ENCODE data around the gene RUNX1.
"Not testable (repeated sequence)": the region's sequence is repeated elsewhere in the genome, so short reads cannot be mapped to it uniquely, and the experiment has no call there.

The RUNX1 gene

DNA sequence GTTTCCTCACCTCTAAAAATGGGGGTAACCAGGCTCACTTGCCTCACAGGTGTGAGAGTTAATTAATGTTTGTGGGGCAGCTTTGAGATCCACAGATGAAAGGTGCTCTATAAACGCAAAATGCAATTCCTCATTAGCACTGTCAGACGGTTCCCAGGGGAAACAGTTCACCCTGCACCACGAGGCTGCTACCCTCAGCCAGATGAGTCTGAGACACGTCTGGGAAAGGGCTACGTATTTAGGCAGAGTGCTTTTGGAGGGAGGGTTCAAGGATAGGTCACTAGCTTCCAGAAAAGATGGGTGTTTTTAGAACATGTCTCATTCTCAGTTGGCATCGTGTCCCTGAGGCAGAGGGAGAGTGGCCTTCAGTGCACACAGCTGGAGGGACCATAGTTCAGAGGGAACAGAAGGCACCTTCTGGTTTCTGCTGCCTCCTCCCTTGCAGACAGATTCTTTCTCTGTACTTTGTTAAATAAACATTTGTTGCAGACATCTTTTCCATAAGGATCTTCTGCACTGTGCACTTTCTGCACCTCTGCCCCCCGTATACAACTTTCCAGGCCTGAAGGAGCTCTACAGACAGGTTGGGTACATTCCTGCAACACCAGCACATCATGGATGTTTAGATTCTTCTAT lies 240.4 kb downstream of the RUNX1 start:
- DNase-seq (ENCODE audit: low read depth, low spot score), result no peak

- peak; percentile 20 for DNase-seq (ENCODE audit: low read depth, low spot score)
These were observed 241.1 kb downstream of the RUNX1 start for GRCh38 chr21:34807881-34808568.

DNA sequence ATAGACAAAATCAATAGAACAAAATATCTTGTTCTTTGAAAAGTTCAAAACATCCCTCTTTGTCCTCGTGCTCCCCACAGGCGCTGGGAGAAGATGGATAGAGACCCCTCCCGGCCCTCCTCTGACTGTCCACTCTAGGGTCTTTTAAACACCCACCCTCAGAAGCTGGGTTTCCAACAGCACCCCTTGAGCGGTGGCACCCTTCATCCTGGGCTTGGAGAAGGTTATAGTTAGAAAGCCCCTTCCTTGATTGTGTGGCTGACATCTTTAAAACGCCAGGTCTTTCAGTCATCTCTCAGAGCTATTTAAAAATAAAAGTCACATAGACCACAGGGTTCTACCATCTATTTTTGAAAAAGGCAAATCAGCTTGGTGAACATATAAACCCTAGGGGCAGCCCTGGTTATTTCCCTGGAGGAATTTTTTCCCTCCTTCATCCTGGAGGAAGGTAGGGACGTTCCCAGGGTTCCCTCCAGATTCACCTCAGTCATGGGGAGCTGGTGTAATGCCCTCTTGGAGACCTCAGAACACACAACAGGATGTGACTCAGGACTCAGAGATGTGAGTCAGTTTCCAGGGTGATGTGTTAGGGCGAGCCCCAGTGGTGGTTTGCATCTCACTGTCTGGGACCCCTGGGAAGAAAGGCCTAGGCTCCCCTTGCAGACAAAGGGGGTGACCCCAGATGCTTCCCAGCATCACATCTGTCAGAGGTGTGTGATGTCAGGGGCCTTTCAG lies 241.8 kb downstream of the RUNX1 start:
- peak; percentile 39 for DNase-seq (ENCODE audit: low read depth, low spot score)

GRCh38 chr21:34806423-34806822 lies 242.7 kb downstream of the RUNX1 start:
- DNase-seq (ENCODE audit: low read depth, low spot score), result no peak

DNA sequence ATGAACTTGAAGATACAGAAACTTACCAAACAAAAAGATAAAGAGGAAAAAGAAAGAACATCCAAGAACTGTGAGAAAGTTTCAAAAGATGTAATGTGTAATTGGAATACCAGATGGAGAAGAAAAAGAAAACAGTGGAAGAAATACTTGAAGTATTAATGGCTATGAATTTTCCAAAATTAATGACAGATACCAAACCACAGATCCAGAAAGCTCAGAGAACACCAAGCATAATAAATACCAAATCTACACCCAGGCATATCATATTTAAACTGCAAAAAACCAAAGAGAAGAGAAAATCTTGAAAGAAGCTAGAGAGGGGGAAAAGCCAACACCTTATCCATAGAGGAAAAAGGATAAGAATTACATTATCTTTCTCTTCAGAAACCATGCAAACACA lies 243.9 kb downstream of the RUNX1 start:
- DNase-seq (ENCODE audit: low read depth, low spot score), result no peak

GRCh38 chr21:34804584-34804983 lies 244.5 kb downstream of the RUNX1 start:
- DNase-seq (ENCODE audit: low read depth, low spot score), result not testable (repeated sequence)

- DNase-seq (ENCODE audit: low read depth, low spot score), result no peak
These were observed 245.2 kb downstream of the RUNX1 start for GRCh38 chr21:34803782-34804370.

DNA sequence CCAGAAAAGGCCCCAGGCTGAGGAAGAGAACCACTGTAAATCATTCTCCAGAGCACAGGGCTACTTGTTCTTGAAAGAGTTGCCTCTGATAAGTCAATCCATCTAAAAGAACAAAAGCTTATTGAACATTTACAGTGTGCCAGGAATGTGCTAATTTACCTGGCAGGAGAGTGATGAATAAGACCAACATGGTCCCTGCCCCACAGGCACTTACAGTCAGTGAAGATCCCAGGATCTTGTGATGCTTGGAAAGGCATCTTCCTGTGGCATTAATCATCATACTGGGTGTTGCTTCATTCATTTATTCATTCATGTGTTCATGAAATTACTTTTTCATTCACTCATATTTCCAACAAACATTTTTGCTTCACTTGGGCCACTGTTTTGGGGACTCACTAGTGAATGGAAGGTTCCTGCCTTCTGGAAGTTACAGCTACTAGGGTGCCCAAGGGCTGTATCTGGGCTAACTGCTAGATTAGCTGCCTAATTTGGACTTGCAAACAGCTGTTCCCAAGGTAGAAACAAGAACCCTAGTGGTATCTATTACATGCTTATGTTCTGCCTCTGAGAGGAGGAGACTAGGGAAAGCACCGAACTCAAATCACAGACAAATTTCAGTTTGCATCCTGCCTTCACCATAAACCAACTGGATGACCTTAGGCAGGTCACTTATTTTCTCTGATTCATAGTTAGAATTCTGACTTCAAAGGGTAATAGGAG lies 246.8 kb downstream of the RUNX1 start:
- DNase-seq (ENCODE audit: low read depth, low spot score), result no peak

- no peak for DNase-seq (ENCODE audit: low read depth, low spot score)
These were observed 247.5 kb downstream of the RUNX1 start for GRCh38 chr21:34801519-34802132.

DNA sequence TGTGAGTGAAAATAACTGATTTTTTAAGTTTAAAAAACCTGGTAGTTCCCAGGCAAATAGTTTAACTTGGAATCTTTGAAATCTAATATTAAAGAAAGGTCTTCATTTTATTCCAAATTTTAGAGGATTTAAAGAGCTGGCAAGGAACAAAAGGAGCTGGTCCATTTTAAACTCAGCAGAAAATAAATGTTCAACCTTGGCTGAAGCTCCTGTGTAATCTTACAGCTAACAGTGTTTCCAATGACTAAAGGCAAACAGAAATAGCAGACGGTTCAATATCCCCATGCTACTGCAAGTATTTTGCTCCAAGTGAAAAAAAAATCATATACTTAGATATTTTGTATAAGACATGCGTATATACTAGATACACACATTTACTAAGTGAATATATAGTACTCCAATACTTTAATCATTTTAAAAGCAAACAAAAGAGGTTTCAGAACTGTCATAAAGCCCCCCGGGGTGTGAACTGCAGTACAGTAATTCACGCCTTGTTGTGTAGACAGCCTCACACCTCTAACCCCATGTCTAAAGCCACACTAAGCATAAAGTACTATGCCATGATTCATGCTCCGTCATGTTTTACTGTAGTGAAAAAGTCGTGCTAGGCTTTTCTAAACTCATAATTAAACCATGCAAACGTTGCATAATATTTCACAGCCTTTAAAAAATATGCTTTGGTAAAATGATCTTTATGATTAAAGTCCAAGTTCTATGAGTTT lies 248.1 kb downstream of the RUNX1 start:
- DNase-seq (ENCODE audit: low read depth, low spot score), result no peak

GRCh38 chr21:34799092-34799491 lies 250.0 kb downstream of the RUNX1 start:
- no peak for DNase-seq (ENCODE audit: low read depth, low spot score)

DNA sequence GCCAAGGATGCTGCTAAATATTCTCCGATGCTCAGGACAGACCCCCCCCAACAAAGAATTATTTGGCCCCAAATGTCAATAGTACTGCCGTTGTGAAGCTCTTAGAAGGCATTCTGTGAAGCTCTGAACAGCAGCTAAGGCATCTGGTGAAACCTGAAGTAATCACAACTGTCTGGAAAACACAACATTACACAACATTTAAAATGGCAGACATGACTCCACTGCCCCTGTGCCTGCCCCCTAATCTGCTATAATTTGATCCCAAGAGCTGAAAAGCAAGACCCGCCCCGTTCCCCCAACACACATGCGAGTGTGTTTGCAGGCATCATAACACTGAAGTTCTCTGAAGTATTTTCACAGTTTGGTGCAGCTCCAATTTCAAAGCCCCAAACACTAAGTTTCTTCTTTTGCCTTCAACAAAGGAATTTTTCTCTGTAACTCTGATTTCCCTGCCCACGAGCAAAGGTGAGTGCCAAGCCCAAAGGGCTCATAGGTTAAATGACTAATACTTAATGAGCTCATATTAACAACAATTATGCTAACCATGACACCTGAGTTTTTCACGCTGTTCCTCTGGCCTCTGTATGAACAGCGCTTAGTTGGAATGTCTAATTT lies 251.1 kb downstream of the RUNX1 start:
- no peak for DNase-seq (ENCODE audit: low read depth, low spot score)

DNA sequence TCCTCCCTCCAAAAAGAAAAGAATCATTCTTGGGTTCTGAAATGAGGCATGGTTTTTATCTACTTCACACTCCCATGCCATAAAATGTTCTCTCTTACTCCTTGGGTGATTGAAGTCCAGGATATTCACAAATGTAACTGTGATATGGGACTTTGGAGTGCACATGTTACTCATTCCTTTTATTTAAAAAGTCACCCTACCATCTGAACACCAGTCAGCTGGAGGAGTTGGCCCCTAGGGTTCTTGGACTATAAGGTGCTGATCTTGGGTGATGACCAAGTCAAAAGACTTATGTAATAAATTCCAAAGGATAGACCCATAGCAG lies 251.9 kb downstream of the RUNX1 start:
- no peak for DNase-seq (ENCODE audit: low read depth, low spot score)

GRCh38 chr21:34796518-34797200 lies 252.4 kb downstream of the RUNX1 start:
- DNase-seq (ENCODE audit: low read depth, low spot score), result no peak

- no peak for DNase-seq (ENCODE audit: low read depth, low spot score)
These were observed 253.4 kb downstream of the RUNX1 start for GRCh38 chr21:34795548-34796180.

DNA sequence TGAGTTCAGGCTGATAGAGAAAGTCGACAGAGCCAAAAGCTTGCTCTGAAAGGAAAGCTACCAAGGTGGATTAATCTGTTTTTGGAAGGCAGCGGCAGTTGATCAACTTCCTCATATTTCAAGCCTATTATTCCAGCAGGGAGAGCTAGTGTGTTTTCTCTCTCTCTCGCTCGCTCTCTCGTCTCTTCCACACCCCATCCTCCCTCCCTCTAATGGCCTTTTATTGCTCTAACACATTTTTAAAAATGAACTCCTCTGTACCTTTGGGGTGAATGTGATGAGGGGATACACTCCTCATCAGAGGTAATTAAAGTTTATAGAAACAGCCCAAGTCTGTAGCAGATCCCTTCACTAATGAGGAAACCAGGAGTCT lies 253.9 kb downstream of the RUNX1 start:
- DNase-seq (ENCODE audit: low read depth, low spot score), result no peak

GRCh38 chr21:34794686-34795085 lies 254.4 kb downstream of the RUNX1 start:
- DNase-seq (ENCODE audit: low read depth, low spot score), result no peak

GRCh38 chr21:34793471-34793870 lies 255.6 kb downstream of the RUNX1 start:
- no peak for DNase-seq (ENCODE audit: low read depth, low spot score)

DNA sequence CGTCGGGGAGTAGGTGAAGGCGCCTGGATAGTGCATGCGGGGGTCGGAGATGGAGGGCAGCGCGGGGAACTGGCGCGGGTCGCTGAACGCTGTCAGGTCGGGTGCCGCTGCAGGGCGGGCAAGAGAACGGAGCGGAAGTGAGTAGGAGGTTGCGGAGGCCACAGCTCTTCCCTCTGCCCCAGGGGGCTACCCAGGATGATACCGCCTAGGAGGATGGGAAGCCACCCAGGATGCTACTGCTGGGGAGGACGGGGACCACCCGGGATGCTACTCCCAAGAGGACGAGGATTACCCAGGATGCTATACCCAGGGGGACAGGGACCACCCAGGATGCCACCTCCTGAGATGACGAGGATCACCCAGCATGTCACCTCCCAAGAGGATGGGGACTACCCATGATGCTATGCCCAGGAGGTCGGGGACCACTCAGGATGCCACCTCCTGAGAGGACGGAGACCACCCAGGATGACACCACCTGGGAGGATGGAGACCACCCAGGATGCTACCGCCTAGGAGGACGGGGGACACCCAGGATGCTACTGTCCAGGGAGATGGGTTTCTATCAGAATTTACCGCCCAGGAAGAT lies 256.5 kb downstream of the RUNX1 start:
- DNase-seq (ENCODE audit: low read depth, low spot score), result no peak

All from activated naive CD8-positive, alpha-beta T cell treated with anti-CD3 and anti-CD28 coated beads, Interleukin-2, amount 50 U/mL, for 16 hours (primary cell).